Colon (tissue), 2 donors: Measurements from ENCODE around the gene GPSM3.
A peak's percentile ranks its signal among the peaks of the same experiment; 100 is the strongest.
"Not testable (repeated sequence)": the region's sequence is repeated elsewhere in the genome, so short reads cannot be mapped to it uniquely, and the experiment has no call there.

ENCODE experiments used
- FAIRE-seq: peaks from 2 replicates; lab custom pipeline; 2012; peaks lifted over from hg19 to GRCh38; lab: Jason Lieb, UNC
- donor health status: control.
- donor health status: control.

The GPSM3 gene

DNA sequence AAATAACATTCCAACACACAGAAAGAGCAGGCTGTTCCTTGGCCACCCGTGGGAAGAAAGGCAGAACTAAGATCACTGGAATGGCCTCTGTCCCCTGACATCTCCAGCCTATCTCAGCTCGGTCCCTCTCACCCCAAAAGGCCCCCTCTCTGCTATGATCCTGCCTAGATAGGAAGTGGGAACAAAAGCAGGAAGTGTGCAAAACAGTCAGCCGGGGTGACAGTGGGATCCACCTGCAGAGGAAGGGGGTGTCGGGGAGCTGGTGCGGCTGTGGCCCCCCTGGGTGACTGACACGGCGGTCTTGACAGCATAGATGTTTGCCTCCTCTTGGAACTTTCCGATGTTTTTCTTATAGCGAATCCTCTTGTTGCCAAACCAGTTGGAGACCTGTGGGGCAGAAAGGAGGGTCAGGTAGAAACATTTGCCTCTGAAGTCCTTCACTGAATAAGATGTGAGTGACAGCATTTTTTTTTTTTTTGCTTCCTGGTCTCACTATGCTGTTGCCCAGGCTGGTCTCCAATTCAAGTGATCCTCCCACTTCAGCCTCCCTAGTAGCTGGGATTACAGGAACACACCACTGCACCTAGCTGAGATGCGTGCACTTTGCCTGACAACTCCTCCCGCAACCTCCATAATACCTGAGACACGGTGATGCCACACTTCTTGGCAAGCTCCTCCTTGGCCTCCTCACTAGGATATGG, 5.3 kb downstream of the GPSM3 start:
- FAIRE-seq, result no peak

DNA sequence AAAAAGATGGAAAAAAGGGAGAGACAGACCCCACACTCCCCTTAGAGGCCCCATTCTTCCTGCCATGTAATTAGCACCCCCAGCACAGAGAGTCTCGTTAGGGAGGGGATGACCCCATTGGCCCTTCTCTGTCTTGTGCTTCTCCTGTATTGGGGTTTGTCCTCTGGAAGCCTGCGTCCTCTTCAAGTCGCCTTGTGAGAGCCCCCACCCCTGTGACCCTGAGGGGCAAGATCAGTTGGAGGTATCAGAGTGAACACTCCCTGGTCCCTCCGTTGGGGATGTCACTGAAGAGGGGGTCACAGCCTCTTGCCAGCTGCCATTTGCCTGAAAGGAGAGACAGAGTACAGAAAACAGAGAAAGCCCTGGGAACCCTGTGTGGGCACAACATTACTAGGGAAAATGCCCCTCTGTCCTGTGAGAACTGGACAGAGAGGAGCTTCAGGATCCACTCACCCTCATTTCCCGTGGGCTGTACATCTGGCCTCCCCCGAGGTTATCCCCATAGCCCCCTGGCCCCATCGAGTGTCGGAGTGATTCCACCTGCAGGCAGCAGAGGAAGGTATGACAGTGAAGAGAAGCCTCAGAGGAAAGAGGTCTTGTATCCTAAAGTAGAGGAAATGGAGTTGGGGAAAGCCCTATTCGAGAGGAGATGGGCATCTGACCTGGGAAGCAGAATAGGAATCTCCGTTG, 6.1 kb downstream of the GPSM3 start:
- FAIRE-seq, result not testable (repeated sequence)

- not testable (repeated sequence) for FAIRE-seq
Observed at GRCh38 chr6:32185681-32186131, 6.7 kb downstream of the GPSM3 start.

DNA sequence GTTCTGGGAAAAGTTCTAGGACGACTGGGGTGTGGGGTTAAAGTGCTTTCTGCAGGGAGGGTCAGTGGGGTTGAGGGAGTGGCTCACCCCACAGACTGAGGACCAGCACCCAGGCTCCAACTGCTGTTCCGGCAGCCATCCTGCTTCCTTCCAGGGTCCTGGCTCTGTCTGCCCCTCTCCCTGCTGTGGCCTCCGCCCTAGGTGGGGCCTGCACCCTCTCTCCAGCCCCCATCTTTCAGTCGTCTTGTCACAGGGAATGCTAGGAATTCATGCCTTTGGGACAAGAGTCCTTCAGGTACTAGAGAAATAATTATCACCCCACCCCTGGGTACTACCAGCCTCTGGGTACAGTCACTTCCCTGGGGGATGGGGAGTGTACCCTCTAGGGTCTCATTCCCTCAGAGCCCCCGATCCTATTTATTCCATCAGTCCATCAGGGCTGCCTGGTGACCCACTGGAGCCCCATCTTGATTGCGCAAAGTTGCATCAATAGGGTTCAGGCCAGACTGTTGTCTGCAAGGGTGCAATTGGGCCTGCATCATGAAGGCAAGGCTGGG, 8.3 kb downstream of the GPSM3 start, which contains the start of gene AGER:
Gene AGER (minus strand): TSS at position 170 of the 557 bp plus-strand sequence. CDS start 31 bp downstream, at position 139.
- FAIRE-seq, result no peak

DNA sequence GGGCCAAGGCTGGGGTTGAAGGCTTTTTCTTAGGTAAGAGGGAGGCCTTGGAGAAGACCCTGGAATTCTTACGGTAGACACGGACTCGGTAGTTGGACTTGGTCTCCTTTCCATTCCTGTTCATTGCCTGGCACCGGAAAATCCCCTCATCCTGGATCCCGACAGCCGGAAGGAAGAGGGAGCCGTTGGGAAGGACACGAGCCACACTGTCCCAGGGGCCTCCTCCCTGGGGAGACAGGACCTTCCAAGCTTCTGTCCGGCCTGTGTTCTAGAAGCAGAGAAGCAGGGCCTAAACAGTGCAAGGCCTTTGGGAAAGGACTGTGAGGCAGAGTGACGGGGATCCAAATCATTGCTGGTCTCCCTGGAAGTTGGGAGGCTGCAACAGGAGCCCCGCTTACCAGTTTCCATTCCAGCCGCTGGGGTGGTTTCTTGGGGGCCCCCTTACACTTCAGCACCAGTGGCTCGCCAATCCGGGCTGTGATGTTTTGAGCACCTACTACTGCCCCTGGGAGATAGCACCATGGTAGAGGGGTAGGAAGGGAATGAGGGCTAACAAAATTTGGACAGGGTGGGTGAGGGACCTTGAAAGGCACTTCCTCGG, 8.9 kb downstream of the GPSM3 start:
- FAIRE-seq, result no peak

DNA sequence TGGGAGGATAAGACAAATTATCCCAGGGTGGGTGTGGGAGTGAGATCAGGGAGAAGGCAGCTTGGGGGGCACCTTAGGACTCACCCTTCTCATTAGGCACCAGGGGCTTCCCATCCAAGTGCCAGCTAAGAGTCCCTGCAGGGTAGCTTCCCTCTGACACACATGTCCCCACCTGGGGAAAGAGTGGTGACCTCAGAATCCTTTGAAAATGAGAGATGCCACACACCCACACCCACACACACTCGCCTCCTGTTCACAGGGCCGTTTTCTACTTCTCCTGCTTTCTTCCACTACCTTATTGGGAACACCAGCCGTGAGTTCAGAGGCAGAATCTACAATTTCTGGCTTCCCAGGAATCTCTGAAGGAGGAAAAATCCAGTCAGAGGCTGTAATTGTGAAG, 9.4 kb downstream of the GPSM3 start:
- FAIRE-seq, result no peak

- no peak for FAIRE-seq
Observed at GRCh38 chr6:32182555-32182981, 9.9 kb downstream of the GPSM3 start.

GRCh38 chr6:32181915-32182529, 10.4 kb downstream of the GPSM3 start:
- FAIRE-seq, result no peak

GRCh38 chr6:32181148-32181702, 11.2 kb downstream of the GPSM3 start:
- FAIRE-seq, result no peak

DNA sequence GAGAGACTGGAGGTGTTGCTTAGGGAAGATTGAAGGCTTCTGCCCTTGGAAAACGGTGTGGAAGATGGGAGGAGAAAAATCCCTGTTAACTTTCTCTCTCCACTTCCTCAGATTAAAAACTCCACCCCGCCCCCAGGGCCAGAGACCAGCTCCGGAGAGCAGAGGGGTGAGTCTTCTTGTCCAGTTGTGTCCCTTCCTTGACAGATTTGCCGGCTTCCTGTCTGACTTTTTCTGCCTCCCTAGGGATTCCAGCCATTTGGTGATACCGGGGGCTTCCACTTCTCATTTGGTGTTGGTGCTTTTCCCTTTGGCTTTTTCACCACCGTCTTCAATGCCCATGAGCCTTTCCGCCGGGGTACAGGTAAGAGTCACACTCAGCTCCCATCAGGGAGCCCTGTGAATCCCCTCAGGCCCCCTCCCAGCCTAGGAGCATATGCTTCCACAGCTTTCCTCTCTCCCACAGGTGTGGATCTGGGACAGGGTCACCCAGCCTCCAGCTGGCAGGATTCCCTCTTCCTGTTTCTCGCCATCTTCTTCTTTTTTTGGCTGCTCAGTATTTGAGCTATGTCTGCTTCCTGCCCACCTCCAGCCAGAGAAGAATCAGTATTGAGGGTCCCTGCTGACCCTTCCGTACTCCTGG, 12.6 kb downstream of the GPSM3 start:
- FAIRE-seq, result no peak

GRCh38 chr6:32178547-32179440, 13.6 kb downstream of the GPSM3 start:
- FAIRE-seq, result no peak

- FAIRE-seq, result peak; percentile 95
Observed at GRCh38 chr6:32177788-32178546, 14.5 kb downstream of the GPSM3 start, which contains the start of gene RNF5. Gene RNF5 (plus strand): TSS chr6:32178405. CDS start chr6:32178512, 107 bp downstream.

- FAIRE-seq, result no peak
Observed at GRCh38 chr6:32177183-32177787, 15.2 kb downstream of the GPSM3 start.

DNA sequence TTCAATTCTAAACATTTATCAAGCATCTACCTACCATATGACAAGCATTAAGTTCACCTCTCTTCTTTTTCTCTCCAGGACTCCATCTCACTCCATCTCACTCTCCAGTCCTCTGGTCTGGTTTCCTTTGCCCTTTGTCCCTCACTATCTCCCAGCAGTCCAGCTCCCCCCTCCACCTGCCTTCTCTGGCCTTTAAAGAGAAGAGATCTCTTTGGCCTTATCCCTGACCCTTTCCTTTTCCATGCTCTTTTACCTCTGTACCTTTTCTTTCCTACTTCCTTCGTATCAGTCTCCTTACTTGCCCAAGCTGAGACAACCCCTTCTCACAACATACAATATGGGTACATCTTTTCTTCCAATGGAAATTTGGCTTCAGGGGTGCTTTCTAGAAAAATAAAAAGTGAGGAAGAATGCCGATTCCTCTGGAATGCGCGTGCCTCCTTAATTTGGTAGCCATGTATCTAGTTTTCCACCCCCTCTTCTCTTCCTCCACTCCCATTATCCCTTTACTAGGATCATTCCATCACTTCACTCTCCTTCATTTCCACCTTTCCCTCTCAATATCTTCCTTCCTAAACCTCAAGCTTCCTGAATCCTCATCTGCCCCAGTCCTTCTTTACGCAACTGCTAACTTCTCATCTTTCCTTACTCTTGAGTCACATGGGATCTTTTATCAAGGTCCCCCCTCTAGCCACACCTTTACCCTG, 15.8 kb downstream of the GPSM3 start:
- FAIRE-seq, result no peak

GRCh38 chr6:32175711-32176475, 16.6 kb downstream of the GPSM3 start, which contains the start of gene AGPAT1:
Gene AGPAT1 (minus strand): TSS chr6:32176084. CDS start chr6:32171496, 4,588 bp downstream.
- FAIRE-seq, result no peak

DNA sequence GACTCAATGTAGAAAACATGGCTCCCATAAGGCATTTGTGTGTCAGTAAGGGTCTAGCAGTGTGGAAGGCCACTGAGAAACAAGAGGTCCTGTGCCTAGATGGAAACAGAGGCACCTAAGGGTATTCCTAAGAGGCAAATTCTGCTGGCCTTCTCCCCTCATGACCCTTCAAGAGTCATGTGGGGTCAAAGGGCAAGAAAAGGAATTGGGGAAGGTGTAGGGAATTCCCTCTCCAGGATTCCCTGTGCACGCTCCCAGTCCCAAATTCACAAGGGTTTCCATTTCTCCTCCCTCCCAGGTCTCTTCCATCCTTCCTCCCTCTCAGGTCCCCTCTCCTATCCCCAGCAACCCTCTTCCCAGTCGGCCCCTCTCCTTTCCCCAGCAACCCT, 17.1 kb downstream of the GPSM3 start:
- no peak for FAIRE-seq

DNA sequence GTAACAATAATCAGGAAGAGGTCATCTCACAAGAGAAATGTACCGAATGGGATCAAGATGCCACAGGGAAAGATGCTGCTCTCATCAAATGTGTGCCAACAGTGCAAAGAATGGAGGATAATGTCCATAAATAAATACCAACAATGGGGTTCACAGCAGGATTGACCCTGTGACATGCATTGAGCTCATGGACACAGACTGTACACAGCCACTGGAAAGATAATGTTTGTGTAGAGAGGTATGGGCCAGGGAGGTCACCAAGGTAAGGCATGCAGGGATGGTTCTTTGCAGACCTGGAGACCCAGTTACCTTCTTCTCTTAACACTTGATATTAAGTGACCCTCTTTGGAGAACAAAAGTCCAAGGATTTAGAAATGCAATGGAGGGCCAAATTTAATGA, 18.0 kb downstream of the GPSM3 start:
- FAIRE-seq, result no peak
